Stimulated activated CD4-positive, alpha-beta T cell treated with anti-CD3 and anti-CD28 coated beads, Interleukin-4, amount 100 ng/mL, for 1 hour (primary cell): ENCODE measurements around the gene COL13A1.
A peak's percentile ranks its signal among the peaks of the same experiment; 100 is the strongest.

Experiments used
- DNase-seq: peaks from one replicate; pipeline ENCODE4 v3.0.0-alpha.2; 2020

Gene COL13A1

DNA sequence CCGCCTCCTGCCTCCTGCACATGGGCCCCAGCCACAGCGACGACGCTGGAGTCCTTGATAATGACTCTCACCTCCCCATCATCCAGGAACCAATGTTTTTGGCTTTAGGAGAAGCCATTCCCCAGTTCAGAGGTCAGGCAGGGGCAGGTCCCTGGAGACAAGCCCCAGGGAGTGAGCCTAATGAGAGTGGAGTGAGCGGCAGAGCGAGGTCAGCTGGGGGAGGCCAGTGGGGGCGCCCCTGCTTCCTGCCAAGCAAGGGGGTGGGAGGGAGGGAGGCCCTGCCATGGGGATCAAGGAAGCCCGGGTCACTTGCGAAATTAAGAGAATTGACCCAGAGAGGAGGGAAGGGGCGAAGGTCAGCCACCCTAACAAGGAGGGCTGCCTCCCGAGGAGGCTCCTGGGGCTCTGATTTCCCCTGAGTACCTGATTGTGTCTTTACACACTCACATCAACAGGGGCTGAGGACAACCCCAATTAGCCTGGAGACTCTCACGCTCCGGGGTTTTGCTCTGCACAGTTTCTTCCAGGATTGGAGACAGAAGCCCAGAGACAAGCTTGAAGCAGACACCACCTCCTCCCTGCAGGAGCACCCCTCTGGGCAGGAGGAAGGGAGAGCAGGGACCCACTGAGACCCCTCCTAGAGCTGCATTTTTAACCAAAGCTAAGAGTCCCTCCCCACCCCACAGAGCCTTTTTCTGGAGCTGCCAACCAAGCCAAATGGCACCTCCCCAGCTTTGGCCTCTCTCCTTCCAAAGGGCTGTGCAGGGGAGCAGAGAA is 112.1 kb downstream of the COL13A1 start:
- no peak for DNase-seq

DNA sequence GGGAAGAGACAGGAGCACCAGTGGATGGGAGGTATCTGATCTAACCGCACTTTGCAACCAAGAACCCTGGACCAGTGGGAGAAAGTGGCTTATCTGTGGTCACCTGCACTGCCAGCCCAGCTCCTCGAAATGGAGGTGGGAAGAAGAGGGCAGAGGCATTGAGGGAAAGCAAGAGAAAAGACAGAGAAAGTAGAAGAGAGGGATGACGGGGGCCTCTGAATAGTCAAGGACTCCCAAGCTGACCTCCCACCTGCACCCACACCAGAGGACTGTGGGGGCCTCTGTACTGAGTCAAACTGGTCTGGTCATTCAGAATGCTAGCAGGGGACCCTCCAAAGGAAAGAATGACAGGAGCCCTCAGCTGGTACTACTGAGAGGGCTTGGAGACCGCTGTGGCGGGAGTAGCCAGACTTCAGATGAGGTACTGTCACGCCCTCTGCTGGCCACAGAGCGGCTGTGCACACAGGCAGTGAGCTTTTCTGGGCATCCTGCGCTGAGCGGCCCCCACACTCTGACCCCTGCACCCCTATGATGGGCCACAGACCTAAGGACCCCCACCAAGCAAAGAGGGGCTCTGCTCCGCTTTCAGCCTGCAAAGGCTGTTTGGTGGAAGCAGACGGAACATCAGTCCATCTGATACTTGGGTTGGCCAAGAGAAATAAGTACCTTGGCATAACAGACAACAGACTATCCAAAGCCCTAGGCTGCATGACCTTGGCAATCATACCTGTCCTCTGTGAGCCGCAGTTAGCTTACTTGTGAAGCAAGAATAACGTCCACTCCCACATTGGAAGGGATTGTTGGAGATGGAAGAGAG is 112.9 kb downstream of the COL13A1 start:
- peak; percentile 47 for DNase-seq

DNA sequence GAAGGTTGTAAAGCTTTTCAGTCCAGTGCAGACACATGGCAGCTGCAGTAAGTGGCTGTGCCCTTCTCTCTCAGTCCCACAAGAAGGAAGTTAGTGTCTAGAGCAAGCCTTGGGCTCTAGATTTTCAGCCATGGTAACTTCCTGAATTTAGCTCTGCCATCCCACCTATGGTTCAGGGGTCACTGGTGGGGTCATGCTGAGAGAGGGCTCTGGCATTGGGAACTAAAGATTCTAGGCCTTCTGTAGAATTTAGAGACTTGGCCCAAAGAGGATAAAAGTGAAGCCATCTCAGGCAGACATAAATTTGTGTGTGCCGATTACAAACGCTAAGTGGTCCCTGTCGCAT is 113.5 kb downstream of the COL13A1 start:
- DNase-seq: no peak

DNA sequence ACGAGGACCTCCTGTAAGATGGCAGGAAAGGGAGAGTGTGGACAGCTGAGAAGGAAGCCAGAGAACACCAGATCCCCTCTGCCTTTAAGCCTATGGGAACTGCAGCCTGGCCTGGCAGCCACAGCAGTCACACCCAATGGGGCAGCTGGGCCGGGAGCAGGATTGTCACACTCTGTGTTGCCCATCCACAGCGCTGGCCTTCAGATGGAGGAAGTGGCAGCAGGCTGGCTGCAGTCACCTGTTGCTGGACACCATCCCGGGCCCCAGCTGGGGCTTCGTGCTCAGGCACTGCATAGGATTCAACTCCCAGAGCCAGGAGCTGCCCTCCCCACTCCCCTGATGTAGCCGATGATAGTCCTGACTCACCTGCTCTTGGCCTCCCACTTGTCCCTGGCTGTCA is 114.4 kb downstream of the COL13A1 start:
- no peak for DNase-seq

DNA sequence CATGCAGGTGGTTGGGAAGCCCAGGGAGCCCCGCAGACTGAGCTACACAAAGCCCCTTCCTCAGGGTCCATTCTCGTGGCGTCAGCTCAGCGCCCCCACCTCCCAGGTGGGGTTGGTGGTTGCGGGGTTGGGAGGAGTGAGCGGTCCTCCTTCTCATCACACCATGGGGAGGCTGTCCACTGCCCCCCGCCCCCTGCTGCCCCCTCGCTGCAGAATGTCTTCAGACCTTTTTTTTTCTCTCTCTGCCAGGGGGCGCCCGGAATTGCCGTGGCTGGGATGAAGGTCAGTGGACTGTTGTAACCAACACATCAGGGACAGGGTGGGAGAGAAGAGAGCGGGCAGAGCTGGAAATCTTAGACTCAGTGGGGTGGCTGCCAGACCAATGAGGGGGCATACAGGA is 116.3 kb downstream of the COL13A1 start:
- DNase-seq: no peak

DNA sequence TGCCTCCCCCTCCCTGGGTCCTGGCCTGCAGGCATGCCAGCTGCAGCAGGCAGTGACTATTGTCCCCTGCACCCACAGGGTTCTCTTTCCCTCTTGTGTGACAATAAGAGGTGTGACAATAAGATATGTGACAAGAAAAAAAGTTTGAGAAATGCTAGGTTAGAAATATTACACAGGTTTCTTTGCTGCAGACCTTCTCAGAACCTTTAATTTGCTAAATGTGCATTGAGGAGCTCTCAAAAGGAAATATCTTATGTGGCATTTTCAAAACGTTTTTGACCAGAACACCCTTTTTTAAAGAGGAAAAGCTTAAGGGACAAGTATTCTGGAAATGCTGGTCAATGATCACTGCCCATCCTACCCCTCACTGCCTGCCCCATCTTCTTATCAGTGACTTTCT is 117.5 kb downstream of the COL13A1 start:
- DNase-seq: no peak

DNA sequence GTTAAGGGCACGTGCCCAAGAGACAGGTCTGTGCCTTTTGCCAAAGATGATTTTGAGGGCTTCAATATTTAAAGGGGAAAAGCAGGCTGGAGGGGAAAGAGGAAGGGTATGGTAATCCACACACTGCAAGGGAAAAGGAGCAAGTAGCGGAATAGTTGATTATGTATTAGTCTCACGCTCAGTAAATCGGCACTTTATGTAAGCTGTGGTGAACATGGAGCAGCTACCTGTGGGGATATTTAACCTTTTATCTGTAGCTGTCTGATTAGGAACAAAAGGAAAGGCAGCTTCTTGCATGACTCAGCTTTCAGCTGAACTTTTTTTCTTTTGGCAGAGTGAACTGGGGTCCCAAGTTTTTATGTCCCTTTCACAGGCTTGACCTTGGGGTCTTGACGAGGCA is 123.4 kb downstream of the COL13A1 start:
- no peak for DNase-seq

DNA sequence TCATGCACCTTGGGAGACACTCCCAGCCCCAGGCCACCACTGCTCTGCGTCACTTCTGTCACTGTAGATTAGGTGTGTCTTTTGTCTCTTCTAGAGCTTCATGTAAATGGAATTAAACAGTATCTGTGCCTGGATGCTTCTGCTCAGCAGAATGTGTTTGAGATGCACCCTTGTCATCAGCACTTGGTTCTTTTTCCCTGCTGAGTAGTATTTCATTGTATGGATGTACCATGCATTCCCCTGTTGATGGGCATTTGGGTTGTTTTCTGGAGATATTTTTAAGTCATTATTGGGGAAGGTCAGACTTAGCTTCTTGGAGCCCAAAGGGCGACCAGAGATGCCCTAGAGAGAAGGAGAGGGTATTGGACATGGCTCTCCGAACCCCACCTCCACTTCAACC is 126.6 kb downstream of the COL13A1 start:
- DNase-seq: no peak

DNA sequence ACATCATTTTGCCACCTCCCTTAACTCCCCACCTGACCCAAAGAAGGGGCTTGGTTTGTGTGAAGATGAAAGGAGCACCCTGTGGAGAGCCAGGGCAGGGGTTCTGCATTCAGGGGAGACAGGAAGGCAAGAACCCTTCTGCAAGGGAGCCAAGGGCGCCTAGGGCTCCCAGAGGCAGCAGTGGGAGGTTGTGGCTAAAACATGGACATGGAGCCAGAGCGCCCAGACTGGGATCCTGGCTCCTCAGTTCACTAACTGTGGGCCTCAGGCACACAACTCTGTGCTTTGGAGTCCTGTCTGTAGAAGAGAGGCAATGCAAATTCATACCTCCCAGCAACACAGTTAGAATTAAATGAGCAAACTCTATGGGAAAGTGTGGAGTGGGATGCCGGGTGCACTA is 127.9 kb downstream of the COL13A1 start:
- no peak for DNase-seq

DNA sequence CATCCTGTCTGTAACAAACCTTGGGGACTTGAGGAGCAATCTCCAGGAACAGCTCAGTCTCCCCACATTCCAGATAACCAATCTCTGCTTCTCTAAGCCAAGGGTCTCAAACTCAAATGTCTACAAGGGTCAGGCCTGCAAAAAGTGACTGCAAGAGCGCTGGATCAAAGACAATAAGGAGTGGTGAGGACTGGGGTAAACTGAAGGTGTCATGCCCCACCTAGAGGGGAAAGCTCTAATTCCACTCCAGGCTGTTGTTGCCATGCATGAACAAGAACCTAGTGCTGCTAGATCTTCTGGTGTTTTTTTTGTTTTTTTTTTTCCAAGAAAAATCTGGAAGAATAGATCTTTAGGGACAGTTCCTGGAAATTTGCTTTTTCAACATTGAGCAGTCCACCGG is 133.1 kb downstream of the COL13A1 start:
- DNase-seq: no peak

DNA sequence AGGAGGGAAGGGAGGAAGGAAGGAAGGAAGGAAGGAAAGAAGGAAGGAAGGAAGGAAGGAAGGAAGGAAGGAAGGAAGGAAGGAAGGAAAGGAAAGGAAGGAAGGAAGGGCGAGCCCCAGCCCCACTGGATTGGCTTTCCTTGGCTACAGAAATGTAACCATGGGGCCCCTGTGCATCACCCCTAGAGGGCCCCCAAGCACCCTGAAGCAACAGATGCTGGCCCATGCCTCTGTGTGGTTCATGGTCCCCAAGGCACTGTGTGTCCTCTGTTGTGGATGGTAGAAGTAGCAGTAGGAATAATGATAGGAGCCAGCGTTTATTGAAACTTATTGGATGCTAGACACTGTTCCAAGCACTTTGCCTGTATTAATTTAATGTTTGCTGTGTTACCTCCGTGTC is 134.4 kb downstream of the COL13A1 start:
- DNase-seq: no peak

DNA sequence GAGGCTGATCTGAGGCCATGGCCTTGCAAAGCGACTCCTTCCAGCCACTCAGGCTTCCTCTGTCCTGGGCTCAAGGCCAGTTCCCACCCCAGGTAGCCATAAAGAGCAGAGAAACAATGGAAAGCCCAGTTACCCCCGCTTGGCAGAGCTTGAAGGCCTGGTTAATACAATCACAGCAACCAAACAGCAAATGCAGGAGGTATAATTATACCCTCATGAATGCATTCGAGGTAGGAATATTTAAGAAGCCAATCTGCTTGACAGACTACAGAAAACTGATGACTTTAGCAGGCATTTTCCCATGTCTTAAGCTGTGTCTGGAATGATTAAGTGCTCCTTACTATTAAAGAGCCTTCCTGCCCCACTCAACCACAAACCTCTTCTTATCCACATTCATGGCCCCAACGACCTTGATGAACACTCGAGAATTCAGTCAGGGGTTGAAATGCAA is 136.9 kb downstream of the COL13A1 start:
- no peak for DNase-seq

DNA sequence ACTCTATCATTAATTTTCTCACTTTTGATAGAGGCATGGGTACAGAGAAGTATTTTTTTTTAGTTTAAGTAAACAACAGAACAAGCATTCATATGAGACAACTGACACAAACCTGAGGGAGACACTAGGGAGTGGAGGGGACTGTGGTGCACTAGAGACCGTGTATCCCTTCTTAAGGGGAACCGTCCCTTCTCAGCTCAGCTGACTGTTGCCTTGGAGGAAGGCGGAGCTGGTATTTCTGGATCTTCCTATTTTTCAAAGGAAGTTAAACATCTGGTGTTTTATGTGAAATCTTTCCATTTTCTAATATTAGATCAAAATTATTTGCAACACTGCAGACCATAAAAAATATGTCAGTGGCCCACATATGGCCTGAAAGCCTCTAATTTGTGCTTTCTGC is 137.4 kb downstream of the COL13A1 start:
- DNase-seq: no peak

DNA sequence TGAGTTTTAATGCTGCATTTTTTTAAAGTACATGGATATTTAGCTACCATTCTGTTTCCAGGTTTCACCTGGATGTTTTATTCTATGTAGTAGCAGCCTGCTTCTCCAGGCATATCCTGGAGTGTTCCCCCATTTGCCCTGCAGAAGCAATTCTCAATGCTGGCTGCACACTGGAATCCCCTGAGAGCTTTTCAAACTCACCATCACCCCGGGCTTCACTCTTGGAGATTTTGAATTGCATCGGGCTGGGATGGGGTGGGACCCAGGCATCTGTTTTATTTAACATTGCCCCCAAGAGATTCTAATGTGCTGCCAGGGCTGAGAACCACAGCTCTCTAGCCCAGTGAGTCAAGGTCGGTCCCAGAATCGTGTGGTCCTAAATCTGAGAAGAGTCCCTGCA is 137.8 kb downstream of the COL13A1 start:
- no peak for DNase-seq

DNA sequence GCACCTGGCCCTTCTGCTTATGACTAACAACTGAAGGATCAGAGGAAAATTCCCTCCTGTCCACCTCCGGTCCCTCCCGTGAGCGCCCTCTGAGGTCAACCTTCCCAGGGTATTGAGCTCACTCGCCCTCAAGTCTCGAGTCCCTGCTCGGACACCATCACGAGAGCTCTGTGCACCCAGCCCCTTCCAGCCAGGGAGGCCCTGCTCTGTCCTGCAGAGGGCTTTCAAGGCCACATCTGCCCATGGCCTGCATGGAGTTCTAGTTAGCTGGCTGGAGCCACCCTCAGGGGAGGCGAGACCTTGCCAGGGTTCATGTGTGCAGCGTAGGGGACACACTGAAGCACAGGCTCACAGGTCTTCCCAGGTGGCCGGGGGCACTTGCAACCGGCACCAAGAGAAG is 140.0 kb downstream of the COL13A1 start:
- DNase-seq: no peak

DNA sequence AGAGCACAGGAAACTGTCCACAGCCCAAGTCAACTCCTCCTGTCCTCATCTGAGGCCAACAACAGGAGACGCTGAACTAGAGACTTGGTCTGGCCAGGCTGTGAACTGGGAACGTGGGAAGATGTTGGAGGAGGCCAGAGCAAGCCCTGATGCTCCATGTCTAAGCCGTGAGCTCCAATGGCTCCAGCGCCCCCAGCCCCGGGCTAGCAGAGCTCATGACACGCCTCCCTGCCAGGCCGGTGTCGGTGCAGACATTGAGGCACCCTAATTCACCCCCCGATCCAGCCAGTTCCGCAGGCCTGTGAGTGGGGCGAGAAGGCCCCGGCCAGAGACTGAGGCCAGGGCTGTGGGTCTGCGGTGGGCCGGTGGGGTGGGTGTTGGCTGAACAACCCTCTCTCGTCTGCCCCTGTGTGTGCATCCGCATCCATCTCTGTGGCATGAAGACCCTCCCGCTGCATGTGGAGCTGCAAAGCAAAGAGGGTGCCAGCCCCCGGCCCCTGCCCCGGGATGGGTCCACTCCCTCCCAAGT is 141.7 kb downstream of the COL13A1 start:
- no peak for DNase-seq

DNA sequence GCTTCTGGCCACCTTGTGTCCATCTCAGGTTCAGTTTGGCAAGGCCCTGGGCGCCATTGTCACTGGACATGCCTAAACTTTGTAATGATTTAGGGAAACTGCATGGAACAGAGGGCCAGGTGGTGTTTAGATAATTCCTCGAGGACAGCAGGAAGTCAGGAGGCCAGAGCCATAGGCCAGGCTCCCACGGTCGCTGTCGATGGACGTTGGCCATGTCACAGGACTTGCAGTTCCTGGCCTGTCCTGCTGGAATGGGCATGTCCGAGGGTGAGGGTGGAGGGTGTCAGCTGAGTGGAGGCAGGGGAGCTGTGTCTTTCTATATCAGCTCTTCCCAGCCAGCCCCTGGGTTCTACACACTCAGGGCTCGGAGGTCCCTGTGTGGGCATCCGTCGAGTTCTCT is 143.1 kb downstream of the COL13A1 start:
- DNase-seq: no peak

DNA sequence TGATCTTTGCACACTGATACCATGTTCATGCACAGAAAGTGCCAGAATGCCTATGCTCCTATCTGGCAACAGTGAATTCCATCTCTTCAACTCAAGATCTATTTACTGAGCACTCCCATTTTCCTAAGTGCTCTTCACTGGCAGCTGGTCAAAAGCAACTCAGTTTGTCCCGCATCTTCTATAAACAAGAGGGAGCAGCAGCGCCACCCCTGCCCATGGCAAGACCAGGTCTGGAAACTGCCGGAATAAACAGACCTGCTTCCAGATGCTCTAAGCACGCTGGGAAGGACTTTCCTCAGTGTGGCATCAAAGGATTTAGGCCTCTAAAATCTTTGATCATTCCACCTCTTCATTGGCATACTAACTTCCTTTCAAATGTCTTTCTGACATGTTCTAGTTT is 146.6 kb downstream of the COL13A1 start:
- DNase-seq: no peak

DNA sequence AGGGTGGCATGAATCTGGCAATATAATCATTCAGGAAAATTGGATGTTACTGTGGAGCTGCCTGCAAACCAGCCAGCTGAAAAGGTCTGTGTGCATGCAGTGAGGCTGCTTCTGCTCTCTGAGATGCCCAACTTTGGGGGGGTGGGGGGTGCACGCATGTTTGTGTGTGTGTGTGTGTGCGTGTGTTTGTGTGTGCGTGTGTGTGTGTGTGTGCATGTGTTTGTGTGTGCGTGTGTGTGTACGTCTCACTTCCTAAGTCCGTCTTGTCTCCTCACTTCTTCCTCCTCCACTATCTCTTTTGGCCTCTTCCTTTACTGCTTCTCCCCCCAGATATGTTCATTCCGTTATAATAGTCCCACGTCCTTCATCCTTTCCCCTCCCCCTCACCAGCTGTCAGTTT is 148.1 kb downstream of the COL13A1 start:
- no peak for DNase-seq

DNA sequence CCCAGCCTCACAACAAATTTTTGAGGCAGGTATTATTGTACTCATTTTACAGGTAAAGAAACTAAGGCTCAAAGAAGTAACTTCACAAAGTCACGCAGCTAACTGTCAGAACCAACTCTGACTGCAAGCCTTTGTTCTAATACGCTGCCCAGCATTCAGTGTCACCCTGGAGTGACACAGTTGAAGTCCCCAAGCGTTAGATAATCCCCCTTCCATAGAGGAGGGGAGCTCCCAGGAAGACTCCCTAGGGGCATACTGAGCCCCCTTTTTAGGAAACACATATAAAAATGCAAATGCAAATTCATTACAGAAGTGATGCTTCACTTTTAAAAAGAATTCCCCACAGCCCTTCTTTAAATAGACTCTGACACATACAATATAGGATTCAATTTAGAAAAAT is 150.0 kb downstream of the COL13A1 start:
- DNase-seq: no peak

DNA sequence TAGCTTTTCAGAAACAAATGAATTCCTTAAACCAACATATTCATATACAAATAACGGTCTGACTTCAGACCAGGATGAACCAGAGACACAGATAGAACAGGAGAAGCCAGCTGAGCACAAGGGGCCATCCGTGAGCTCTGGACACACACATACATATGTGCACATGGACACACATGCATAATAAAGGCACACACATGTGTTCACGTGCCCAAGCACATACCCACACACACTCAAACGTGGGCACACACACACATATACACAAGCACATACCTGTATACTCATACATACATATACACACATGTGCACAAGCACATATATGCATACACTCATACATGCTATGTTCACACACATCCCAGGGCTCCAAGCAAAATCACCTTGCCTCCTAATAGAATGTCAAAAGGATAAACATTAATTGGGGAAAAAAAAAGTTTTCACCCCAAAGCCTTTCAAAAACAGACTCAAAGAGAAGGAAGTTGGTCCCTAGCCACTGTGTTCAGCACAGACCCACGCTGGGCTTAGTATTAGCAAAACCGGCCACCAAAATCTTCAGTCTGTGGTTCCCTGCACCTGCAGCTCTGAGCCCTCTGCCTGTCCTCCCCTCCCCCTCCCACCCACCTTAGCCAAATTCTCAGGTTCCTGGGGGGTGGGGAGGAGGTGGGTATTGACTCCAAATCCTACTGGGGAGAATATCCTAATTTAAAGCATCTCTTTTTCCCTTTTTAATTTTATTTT is 150.5 kb downstream of the COL13A1 start:
- no peak for DNase-seq

DNA sequence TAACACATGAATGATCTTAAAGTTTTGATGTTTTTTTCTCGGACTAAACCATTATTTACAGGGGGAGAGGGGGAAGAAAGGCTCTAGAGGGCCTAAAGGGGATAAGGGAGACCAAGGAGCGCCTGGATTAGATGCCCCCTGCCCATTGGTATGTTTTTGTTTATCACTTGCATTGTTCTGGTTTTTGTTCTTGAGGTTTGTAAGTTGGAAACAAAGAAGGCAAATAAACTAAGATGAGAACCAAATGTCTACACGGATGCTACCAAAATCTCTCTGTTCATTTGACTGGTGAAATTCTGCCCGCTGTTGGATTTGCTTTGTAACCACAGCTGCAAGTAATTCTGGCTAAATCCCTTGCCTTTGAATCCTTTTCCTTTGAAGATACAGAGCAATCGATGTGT is 151.1 kb downstream of the COL13A1 start:
- no peak for DNase-seq

DNA sequence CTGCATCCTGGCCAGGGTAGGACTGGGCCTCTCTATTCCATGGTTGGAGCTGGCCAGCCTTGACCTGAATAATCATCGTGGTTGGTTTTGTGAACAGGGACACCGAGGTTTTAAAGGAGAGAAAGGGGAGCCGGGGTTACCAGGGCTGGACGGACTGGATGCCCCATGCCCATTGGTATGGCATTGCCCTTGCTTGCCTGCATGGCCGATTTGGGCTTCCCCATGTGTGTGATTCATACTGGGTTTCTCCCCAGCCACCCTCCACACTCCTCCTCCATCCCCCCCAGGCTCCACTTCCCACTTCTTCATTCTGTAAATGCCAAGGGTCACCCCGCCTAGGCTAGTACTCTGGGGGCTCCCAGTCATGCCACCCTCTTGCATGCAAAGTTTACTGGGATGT is 152.1 kb downstream of the COL13A1 start:
- no peak for DNase-seq
